Panc1 (cell line): ENCODE results near the gene ADGB.
A peak's percentile ranks its signal among the peaks of the same experiment; 100 is the strongest.

Source experiments
- POLR2AphosphoS5 ChIP-seq: IDR thresholded peaks from 2 replicates; pipeline ENCODE4 v1.6.1; 2012; ENCODE audit warnings: mild to moderate bottlenecking, low read depth, low read length, moderate library complexity
- SIN3A ChIP-seq: IDR thresholded peaks from 2 replicates; pipeline ENCODE4 v1.6.1; 2012; ENCODE audit warnings: low read depth, mild to moderate bottlenecking, low read length, moderate library complexity, borderline replicate concordance; ENCODE audit not compliant: insufficient read depth
- TCF7L2 ChIP-seq: IDR thresholded peaks from 2 replicates; pipeline ENCODE4 v1.6.1; 2011; ENCODE audit warnings: mild to moderate bottlenecking, low read depth, low read length, inconsistent platforms
- TF ChIP-seq, protein P1 (sequence below): fragments of 450-650 bp; IDR thresholded peaks from 2 replicates; pipeline ENCODE4 v1.5.1; 2017; ENCODE audit warnings: mild to moderate bottlenecking
- TF ChIP-seq, protein P2 (sequence below), 2 experiments: IDR thresholded peaks; 2 replicates each; pipeline ENCODE4 v1.6.1; 2011 to 2012; ENCODE audit warnings: low read depth in 2 of 2, control low read depth in 1 of 2, low read length in 1 of 2, mild to moderate bottlenecking in 1 of 2, moderate library complexity in 1 of 2; ENCODE audit not compliant: insufficient read depth in 1 of 2

DNA sequence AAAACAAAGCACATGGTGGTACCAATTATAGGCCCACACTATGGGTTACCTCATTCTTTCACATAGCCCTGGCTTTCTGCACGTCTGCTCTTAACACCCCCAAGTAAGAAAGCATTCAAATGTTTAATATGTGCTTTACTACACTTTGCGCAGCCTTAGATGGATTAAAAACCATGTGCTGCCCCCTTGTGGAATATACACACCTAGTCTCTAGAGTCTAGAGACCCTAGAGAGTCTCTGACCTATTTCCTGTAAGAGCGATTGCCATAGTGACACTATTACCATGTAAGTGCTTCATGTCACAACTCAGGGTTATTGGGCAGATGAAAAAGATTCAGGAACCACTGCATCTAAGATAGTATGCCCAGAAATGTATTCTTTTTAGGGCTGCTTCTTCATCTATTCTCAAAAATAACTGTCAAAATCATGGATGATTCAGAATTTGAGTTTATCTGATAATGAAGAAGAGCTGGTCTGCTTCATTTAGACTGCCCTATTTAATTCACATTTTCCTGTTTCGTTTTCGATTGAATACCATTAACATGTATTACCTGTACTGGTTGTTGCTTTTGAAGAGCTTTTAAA, 186.3 kb downstream of the ADGB start:
- no peak for TF ChIP-seq TCF7L2
- TF ChIP-seq, protein P1, sequence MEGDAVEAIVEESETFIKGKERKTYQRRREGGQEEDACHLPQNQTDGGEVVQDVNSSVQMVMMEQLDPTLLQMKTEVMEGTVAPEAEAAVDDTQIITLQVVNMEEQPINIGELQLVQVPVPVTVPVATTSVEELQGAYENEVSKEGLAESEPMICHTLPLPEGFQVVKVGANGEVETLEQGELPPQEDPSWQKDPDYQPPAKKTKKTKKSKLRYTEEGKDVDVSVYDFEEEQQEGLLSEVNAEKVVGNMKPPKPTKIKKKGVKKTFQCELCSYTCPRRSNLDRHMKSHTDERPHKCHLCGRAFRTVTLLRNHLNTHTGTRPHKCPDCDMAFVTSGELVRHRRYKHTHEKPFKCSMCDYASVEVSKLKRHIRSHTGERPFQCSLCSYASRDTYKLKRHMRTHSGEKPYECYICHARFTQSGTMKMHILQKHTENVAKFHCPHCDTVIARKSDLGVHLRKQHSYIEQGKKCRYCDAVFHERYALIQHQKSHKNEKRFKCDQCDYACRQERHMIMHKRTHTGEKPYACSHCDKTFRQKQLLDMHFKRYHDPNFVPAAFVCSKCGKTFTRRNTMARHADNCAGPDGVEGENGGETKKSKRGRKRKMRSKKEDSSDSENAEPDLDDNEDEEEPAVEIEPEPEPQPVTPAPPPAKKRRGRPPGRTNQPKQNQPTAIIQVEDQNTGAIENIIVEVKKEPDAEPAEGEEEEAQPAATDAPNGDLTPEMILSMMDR, result peak; percentile 77
- no peak for TF ChIP-seq SIN3A
- no peak for TF ChIP-seq POLR2AphosphoS5
- TF ChIP-seq, protein P2, sequence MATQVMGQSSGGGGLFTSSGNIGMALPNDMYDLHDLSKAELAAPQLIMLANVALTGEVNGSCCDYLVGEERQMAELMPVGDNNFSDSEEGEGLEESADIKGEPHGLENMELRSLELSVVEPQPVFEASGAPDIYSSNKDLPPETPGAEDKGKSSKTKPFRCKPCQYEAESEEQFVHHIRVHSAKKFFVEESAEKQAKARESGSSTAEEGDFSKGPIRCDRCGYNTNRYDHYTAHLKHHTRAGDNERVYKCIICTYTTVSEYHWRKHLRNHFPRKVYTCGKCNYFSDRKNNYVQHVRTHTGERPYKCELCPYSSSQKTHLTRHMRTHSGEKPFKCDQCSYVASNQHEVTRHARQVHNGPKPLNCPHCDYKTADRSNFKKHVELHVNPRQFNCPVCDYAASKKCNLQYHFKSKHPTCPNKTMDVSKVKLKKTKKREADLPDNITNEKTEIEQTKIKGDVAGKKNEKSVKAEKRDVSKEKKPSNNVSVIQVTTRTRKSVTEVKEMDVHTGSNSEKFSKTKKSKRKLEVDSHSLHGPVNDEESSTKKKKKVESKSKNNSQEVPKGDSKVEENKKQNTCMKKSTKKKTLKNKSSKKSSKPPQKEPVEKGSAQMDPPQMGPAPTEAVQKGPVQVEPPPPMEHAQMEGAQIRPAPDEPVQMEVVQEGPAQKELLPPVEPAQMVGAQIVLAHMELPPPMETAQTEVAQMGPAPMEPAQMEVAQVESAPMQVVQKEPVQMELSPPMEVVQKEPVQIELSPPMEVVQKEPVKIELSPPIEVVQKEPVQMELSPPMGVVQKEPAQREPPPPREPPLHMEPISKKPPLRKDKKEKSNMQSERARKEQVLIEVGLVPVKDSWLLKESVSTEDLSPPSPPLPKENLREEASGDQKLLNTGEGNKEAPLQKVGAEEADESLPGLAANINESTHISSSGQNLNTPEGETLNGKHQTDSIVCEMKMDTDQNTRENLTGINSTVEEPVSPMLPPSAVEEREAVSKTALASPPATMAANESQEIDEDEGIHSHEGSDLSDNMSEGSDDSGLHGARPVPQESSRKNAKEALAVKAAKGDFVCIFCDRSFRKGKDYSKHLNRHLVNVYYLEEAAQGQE (IDR thresholded peaks at IDR 0.05; ENCODE audit: insufficient read depth in 1 of 2, low read depth in 2 of 2, low read length in 1 of 2), result no peak
